K562 (cell line): ENCODE data around the gene RALY. TPM values are rescaled to one million over a fixed set of nuclear protein-coding genes. Genes with fewer than 3 reads are reported as not detected.

ENCODE experiments used
- ARID2 ChIP-seq: fragments of 450-650 bp; IDR thresholded peaks from 2 replicates; pipeline ENCODE4 v1.6.1; 2017; ENCODE audit warnings: antibody characterized with exemption, mild to moderate bottlenecking
- E2F6 ChIP-seq, 2 experiments: IDR thresholded peaks; 2 replicates each; pipeline ENCODE4 v1.6.1; 2011; ENCODE audit warnings: borderline replicate concordance in 1 of 2, control low read depth in 1 of 2, low read depth in 1 of 2, low read length in 1 of 2, mild to moderate bottlenecking in 1 of 2, mixed read lengths in 1 of 2, moderate library complexity in 1 of 2; ENCODE audit not compliant: insufficient read depth in 1 of 2, insufficient read length in 1 of 2, poor library complexity in 1 of 2, severe bottlenecking in 1 of 2; ENCODE audit errors: extremely low read depth in 1 of 2
- ETS2 ChIP-seq: IDR thresholded peaks from 2 replicates; pipeline ENCODE4 v1.6.1; 2016; ENCODE audit warnings: borderline replicate concordance, missing genetic modification characterization, mild to moderate bottlenecking, moderate library complexity, missing compliant biosample characterization; ENCODE audit not compliant: poor library complexity, severe bottlenecking
- FOXJ2 ChIP-seq: fragments of 200-800 bp; sonication (Bioruptor generic); IDR thresholded peaks from 2 replicates; pipeline ENCODE4 v1.6.1; 2016; ENCODE audit warnings: missing genetic modification characterization, missing compliant biosample characterization
- GTF2F1 ChIP-seq: IDR thresholded peaks from 2 replicates; pipeline ENCODE4 v1.6.1; 2011; ENCODE audit warnings: low read depth, low read length, improper control_type of control experiment
- MLLT1 ChIP-seq, 2 experiments: fragments of 450-650 bp; IDR thresholded peaks; 2 replicates each; pipeline ENCODE4 v1.6.1; 2016
- NELFE ChIP-seq: IDR thresholded peaks from 2 replicates; pipeline ENCODE4 v1.6.1; 2011; ENCODE audit warnings: mild to moderate bottlenecking; ENCODE audit not compliant: insufficient read depth, insufficient read length
- NFATC3 ChIP-seq: fragments of 450-650 bp; IDR thresholded peaks from 2 replicates; pipeline ENCODE4 v1.6.1; 2017; ENCODE audit warnings: mild to moderate bottlenecking
- RBM34 ChIP-seq: fragments of 200-400 bp; formaldehyde crosslinking; IDR thresholded peaks from 2 replicates; pipeline ENCODE4 v1.6.1; 2018; ENCODE audit warnings: low read length, borderline replicate concordance; ENCODE audit not compliant: insufficient read depth
- TAF1 ChIP-seq: IDR thresholded peaks from 2 replicates; pipeline ENCODE4 v1.6.1; 2011; ENCODE audit warnings: mild to moderate bottlenecking, low read length, moderate library complexity; ENCODE audit not compliant: insufficient read depth, control insufficient read depth, severe bottlenecking; ENCODE audit errors: extremely low read depth
- TAL1 ChIP-seq: fragments of 450-650 bp; IDR thresholded peaks from 2 replicates; pipeline ENCODE4 v1.6.1; 2016; ENCODE audit warnings: mild to moderate bottlenecking
- THAP12 ChIP-seq: fragments of 250-450 bp; sonication (Bioruptor Pico); IDR thresholded peaks from 2 replicates; pipeline ENCODE4 v1.9.0; 2021; ENCODE audit warnings: mild to moderate bottlenecking, inconsistent platforms
- THRAP3 ChIP-seq: fragments of 450-650 bp; IDR thresholded peaks from 2 replicates; pipeline ENCODE4 v1.6.1; 2016; ENCODE audit warnings: mild to moderate bottlenecking, inconsistent platforms, borderline replicate concordance
- ZNF436 ChIP-seq: fragments of 250-450, 450-650 bp; sonication (Bioruptor Pico); formaldehyde crosslinking; IDR thresholded peaks from 2 replicates; pipeline ENCODE4 v1.7.0; 2020; ENCODE audit warnings: mild to moderate bottlenecking
- ZNF551 ChIP-seq: fragments of 250-450 bp; sonication (Bioruptor Pico); IDR thresholded peaks from 2 replicates; pipeline ENCODE4 v1.5.0; 2021; ENCODE audit warnings: mild to moderate bottlenecking, moderate library complexity
- ZNF77 ChIP-seq: fragments of 250-450 bp; sonication (Bioruptor Pico); IDR thresholded peaks from 2 replicates; pipeline ENCODE4 v1.5.0; 2020
- polyA plus RNA-seq, 8 experiments: library from polyadenylated mRNA; depleted of rRNA in 4 of 8; stranded (reverse) in 5 of 8; unstranded in 3 of 8; fragments of >200 nt; fragmentation: Nextera tagmentation in 2 of 8; fragmentation: Illumina TruSeq in 1 of 8; extraction: Ambion mirVana in 2 of 8; extraction: Trizol in 1 of 8; gene quantifications; 2 replicates each; pipeline versions ENCODE4 v1.2.1 to v1.2.3, GENCODE V29; 2011 to 2014; ENCODE audit warnings: inconsistent platforms in 1 of 8, missing spikeins in 1 of 8
- total RNA-seq, 7 experiments: library from RNA; depleted of rRNA in 6 of 7; stranded (reverse); fragments of >200 nt in 6 of 7; fragmentation: Illumina TruSeq in 2 of 7; extraction: Trizol in 2 of 7; gene quantifications; 2 replicates each; pipeline versions ENCODE4 v1.2.1 to v1.2.3, GENCODE V29; 2011 to 2021; ENCODE audit warnings: low replicate concordance in 1 of 7
- TF ChIP-seq, protein P1 (sequence below): sonication (generic); formaldehyde crosslinking; IDR thresholded peaks from 2 replicates; pipeline ENCODE4 v1.8.0; 2022; ENCODE audit warnings: missing genetic modification reagents, mild to moderate bottlenecking, borderline replicate concordance
- TF ChIP-seq, protein P2 (sequence below): fragments of 250-450 bp; sonication (Bioruptor Pico); IDR thresholded peaks from 2 replicates; pipeline ENCODE4 v1.6.1; 2021; ENCODE audit warnings: mild to moderate bottlenecking

RALY gene
- total and polyA plus RNA-seq, 9 of the 15 experiments (the other 6 are each of a cell fraction or from before 2014, with no cell fraction given) = 0.80 to 207 (median 128) TPM

DNA sequence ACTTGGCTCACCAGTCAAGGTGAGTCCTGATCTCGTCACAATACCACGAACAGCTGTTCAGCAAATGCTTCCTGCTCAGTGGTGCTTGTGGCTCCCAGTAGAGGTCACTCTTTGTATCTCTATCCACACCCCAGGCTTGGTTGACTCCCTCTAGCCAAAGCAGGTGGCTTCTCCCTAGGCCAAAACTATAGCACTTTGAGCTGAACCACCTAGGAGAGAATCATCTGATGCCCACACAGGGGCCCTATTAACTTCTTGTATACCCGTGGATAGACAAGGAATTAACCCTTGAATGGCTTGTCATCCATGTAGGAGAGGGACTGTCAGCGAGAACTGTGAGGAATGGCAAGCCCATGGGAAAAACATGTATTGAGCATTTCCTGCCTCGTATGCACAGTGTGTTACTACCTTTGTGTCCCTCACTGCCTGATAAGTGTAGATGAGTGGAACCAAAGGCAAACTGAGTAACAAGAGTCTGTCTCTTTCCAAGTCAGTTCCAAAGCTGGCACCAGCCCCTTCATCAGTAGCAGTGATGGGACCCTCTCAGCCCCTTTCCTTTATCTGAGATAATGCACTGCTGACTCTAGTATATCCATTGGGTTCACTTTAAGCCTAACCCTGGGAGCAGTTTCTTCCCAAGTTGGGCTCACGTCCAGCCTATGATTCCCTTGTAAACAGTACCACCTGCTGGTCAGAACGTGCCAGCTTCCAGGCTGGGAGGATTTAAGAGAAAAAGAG, 75.8 kb downstream of the RALY start (continued):
- TF ChIP-seq ETS2 (tag) (no peak), E2F6 (IDR thresholded peaks at IDR 0.05; ENCODE audit: borderline replicate concordance in 1 of 2, extremely low read depth in 1 of 2, insufficient read depth in 1 of 2, insufficient read length in 1 of 2, low read depth in 1 of 2, low read length in 1 of 2, poor library complexity in 1 of 2, severe bottlenecking in 1 of 2) (no peak), ZNF77 (CRISPR knock-in tag) (no peak), FOXJ2 (tag) (no peak), MLLT1 (IDR thresholded peaks at IDR 0.05) (no peak), NFATC3 (no peak), ARID2 (peak; percentile 39; the same call in 1 of the 2 replicates), THRAP3 (no peak), NELFE (no peak), TAL1 (no peak), GTF2F1 (no peak), TAF1 (no peak), RBM34 (no peak), ZNF436 (CRISPR knock-in tag) (no peak), THAP12 (no peak), ZNF551 (no peak)
- TF ChIP-seq, protein P1, sequence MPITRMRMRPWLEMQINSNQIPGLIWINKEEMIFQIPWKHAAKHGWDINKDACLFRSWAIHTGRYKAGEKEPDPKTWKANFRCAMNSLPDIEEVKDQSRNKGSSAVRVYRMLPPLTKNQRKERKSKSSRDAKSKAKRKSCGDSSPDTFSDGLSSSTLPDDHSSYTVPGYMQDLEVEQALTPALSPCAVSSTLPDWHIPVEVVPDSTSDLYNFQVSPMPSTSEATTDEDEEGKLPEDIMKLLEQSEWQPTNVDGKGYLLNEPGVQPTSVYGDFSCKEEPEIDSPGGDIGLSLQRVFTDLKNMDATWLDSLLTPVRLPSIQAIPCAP = no peak
- TF ChIP-seq, protein P2, sequence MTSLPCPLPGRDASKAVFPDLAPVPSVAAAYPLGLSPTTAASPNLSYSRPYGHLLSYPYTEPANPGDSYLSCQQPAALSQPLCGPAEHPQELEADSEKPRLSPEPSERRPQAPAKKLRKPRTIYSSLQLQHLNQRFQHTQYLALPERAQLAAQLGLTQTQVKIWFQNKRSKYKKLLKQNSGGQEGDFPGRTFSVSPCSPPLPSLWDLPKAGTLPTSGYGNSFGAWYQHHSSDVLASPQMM (CRISPR knock-in tag) = no peak
